ENCODE measurements around the gene SMC1B.

DNA sequence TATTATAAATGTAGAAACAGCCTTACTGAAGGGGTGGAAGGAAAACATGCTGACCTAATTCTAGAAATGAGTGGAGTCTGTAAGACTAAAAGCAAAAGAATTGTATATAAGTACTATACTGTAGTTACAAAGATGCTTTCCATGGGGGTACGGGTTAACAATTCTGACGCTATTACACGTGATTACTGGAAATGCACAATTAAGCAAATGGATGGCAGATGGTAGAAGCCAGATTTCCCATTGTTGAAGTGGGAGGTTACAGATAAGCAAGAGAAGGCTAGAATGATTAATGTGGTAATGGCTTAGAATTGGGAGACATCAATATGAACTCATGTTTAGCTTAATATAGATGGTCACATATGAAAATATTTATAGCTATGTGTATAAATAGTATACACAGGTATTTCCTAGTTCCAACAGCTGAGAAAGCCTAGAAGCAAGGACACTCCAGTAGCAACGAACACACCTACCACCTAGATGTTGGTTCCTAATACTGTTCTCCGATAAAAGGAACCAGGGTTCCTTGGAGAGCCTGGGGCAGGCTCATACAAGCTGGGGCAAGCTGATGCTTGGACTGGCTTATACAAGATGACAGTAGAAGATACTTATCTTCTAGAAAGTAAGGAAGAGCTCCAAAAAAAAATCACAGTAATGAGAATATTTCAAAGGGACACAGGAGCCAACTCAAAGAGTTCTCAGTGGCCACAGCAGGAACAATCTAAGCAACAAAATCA, 13.5 kb downstream of the SMC1B start:
- no peak for TF ChIP-seq CTCF (IDR thresholded peaks at IDR 0.05; ENCODE audit: insufficient read depth, low read length, poor library complexity, severe bottlenecking)
- TF ChIP-seq EZH2phosphoT487 (conservative IDR thresholded peaks at IDR 0.05; ENCODE audit: low read length), result no peak

Measured in SU-DHL-6 (cell line).